ENCODE data around the gene IDH3G.
"Not testable (repeated sequence)": the region's sequence is repeated elsewhere in the genome, so short reads cannot be mapped to it uniquely, and the experiment has no call there.

The IDH3G gene

GRCh38 chrX:153794018-153794896, at the start of gene IDH3G, which contains the start of gene SSR4:
IDH3G (minus strand) TSS chrX:153794375; CDS start chrX:153794326, 49 bp downstream.
SSR4 (plus strand) TSS chrX:153794668; CDS start chrX:153794688, 20 bp downstream.
- DNase-seq (ENCODE audit: low read depth), result peak; percentile 93

- DNase-seq (ENCODE audit: low read depth), result no peak
Observed at GRCh38 chrX:153836921-153837320, 42.7 kb upstream of the IDH3G start.

GRCh38 chrX:153832728-153833127, 38.6 kb upstream of the IDH3G start:
- DNase-seq (ENCODE audit: low read depth), result no peak

GRCh38 chrX:153831429-153832150, 37.4 kb upstream of the IDH3G start:
- DNase-seq (ENCODE audit: low read depth), result no peak

GRCh38 chrX:153830640-153831428, 36.7 kb upstream of the IDH3G start:
- DNase-seq (ENCODE audit: low read depth), result no peak

- DNase-seq (ENCODE audit: low read depth), result no peak
Observed at GRCh38 chrX:153829799-153830639, 35.8 kb upstream of the IDH3G start, which contains the start of gene PDZD4. PDZD4 (minus strand) TSS chrX:153830544; CDS start chrX:153830298, 246 bp downstream.

GRCh38 chrX:153829549-153829798, 35.3 kb upstream of the IDH3G start:
- DNase-seq (ENCODE audit: low read depth), result no peak

GRCh38 chrX:153828723-153829548, 34.8 kb upstream of the IDH3G start:
- no peak for DNase-seq (ENCODE audit: low read depth)

- no peak for DNase-seq (ENCODE audit: low read depth)
Observed at GRCh38 chrX:153828308-153828707, 34.1 kb upstream of the IDH3G start.

- no peak for DNase-seq (ENCODE audit: low read depth)
Observed at GRCh38 chrX:153827903-153828302, 33.7 kb upstream of the IDH3G start.

- no peak for DNase-seq (ENCODE audit: low read depth)
Observed at GRCh38 chrX:153827016-153827415, 32.8 kb upstream of the IDH3G start.

GRCh38 chrX:153825042-153825441, 30.9 kb upstream of the IDH3G start:
- no peak for DNase-seq (ENCODE audit: low read depth)

- no peak for DNase-seq (ENCODE audit: low read depth)
Observed at GRCh38 chrX:153824348-153824747, 30.2 kb upstream of the IDH3G start.

GRCh38 chrX:153821066-153821465, 26.9 kb upstream of the IDH3G start:
- no peak for DNase-seq (ENCODE audit: low read depth)

GRCh38 chrX:153820601-153821000, 26.4 kb upstream of the IDH3G start:
- no peak for DNase-seq (ENCODE audit: low read depth)

- DNase-seq (ENCODE audit: low read depth), result no peak
Observed at GRCh38 chrX:153819384-153820040, 25.3 kb upstream of the IDH3G start.

GRCh38 chrX:153818571-153819383, 24.6 kb upstream of the IDH3G start:
- DNase-seq (ENCODE audit: low read depth), result no peak

- not testable (repeated sequence) for DNase-seq (ENCODE audit: low read depth)
Observed at GRCh38 chrX:153818064-153818463, 23.9 kb upstream of the IDH3G start.
